SIG-M5 (cell line): ENCODE measurements around the gene TBC1D24.
A peak's percentile ranks its signal among the peaks of the same experiment; 100 is the strongest.

Source experiments
- DNase-seq: peaks from one replicate; lab custom pipeline; 2025; lab: John Stamatoyannopoulos, UW

The TBC1D24 gene

GRCh38 chr16:2517954-2518605, 43.2 kb downstream of the TBC1D24 start:
- no peak for DNase-seq

- no peak for DNase-seq
Measured at GRCh38 chr16:2518823-2519710, 44.1 kb downstream of the TBC1D24 start.

GRCh38 chr16:2519711-2520080, 44.8 kb downstream of the TBC1D24 start:
- DNase-seq, result no peak

DNA sequence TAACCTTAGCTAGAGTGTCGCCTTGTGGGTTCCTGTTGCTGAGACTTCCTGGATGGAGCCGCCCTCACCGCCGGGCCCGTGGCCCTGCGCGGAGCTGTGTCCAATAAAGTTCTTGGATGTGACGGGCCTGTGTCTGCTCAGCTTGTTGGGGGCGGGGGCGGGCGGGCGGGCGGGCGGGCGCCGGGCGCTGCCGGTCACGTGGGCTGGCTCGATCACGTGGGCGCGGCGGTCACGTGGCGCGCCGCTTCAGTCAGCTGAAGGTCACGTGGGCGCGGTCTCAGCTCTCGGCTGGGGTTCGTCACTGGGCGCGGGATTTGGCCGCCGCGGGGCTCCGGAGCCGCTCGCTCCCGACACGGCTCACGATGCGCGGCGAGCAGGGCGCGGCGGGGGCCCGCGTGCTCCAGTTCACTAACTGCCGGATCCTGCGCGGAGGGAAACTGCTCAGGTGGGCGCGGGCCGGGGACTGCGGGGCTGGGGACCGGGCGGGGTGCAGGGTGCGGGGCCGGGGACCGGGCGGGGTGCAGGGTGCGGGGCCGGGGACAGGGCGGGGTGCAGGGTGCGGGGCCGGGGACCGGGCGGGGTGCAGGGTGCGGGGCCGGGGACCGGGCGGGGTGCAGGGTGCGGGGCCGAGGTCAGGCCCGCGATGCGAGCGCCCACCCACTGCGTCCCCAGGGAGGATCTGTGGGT, 45.3 kb downstream of the TBC1D24 start, which contains the start of gene AMDHD2:
Gene AMDHD2, plus strand, starts transcription at position 275 of the 687 bp plus-strand sequence. Its CDS starts 88 bp downstream, at position 363.
- DNase-seq, result peak; percentile 65

- no peak for DNase-seq
Measured at GRCh38 chr16:2520784-2521531, 46.0 kb downstream of the TBC1D24 start.

DNA sequence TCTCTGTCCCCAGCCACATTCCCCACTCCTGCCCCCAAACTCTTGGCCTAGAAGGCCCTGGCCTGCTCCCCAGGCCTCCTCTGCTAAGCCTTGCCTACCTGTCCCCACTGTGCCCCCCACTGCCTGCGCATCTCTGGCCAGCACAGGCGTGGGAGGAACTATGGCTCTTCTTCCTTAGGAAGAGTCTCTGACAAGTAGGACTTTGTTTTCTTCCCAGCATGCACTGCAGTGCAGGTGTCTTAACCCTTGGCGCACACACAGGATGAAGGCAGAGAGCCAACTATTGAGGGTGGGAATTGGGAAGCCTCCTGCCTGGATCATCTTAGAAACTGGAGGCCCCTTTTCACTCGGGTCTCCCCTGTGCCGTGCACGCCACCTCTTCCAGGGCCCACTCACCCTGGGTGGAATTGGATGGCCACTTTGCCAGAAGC, 48.9 kb downstream of the TBC1D24 start:
- no peak for DNase-seq

DNA sequence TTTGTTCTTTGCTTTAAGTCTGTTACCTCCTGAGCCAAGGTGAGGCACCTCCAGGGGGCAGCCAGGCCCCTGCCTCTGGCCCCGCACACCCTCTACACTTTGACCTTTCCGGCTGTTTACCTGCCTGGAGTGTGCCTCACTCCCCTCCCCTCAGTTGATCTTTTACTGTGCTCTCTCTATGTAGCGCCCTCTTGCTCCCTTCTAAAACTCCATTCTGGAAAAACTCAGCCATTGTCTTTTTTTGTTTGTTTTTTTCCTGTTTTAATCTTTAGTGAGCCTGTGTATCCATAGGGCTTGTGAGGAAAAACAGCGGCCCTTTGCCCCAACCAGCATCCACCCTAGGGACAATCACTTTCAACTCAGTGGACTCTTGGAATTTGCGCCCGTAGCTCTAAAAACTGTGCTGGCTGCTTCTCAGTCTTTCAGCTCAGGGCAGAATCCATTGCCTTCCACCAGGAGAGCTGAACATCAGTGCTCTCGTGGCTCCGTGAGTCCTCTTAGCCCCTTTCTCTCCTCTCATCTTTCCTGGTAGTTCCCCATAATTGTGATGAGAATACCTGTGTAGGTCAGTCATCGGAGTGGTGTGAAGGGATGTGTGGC, 49.5 kb downstream of the TBC1D24 start:
- DNase-seq, result no peak

GRCh38 chr16:2526135-2526534, 51.2 kb downstream of the TBC1D24 start:
- no peak for DNase-seq

- DNase-seq, result no peak
Measured at GRCh38 chr16:2527071-2527783, 52.3 kb downstream of the TBC1D24 start.

- no peak for DNase-seq
Measured at GRCh38 chr16:2527784-2528100, 52.8 kb downstream of the TBC1D24 start.

DNA sequence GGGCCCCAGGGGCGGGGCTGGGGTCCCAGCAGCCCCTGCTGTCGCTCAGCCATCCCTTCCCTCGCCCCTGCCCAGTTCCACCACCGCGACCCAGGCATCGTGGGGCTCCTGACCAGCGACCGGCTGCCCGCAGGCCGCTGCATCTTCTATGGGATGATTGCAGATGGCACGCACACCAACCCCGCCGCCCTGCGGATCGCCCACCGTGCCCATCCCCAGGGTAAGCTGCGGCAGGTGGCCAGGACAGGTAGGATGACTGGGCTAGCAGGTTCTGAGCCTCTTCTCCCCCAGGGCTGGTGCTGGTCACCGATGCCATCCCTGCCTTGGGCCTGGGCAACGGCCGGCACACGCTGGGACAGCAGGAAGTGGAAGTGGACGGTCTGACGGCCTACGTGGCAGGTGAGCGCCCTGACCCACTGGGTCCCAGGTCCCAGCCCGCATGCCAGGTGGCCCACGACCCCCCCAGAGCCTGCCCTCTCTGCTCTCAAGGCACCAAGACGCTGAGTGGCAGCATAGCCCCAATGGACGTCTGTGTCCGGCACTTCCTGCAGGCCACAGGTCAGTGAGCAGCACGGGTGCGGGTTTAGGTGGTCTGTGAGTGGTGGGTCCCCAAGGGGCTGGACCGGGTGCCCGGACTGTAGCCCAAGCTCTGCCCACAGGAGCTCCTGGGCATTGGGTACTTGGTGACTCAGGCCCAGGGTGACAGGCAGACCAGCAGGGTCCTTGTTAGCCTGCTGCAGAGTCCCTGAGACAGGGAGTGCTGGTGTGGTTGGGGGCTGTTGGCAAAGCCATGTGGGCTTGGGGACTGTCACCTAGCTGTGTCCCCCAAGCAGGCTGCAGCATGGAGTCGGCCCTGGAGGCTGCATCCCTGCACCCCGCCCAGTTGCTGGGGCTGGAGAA, 53.5 kb downstream of the TBC1D24 start:
- DNase-seq, result no peak

GRCh38 chr16:2529061-2529931, 54.4 kb downstream of the TBC1D24 start:
- no peak for DNase-seq

GRCh38 chr16:2529961-2530628, 55.2 kb downstream of the TBC1D24 start:
- DNase-seq, result no peak

DNA sequence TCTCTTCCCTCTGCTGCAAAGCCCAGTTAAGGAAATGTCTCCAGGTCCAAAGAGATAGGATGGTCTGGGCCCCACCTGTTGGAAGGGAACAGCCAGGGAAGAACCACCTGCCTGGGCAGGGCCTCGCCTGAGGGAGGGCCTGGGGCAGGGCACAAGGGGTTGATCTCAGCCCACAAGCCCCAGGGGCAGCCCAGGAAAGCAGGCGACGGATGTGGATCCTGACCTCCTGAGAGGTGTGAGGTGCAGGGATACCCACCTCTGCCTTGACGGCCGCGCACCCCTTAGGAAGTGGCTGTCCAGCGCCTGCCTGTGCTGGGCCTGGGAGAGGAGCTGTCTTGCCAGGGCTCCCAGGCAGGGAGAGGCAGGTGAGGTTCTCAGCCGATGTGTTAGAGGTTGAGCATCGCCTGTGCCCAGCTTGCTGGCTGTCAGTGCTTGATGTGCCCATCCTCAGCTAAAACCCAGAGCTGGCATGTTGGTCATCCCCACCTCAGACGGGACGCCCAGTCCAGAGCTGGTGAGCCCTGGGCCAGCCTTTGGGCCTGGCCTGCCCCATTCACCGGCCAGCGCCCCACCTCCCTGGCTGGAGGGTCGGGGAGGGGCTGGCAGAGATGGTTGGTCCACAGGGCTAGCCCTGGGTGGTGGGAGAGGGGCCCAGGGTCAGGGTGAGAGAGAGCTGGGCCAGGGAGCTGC, 55.8 kb downstream of the TBC1D24 start:
- no peak for DNase-seq

GRCh38 chr16:2531371-2531695, 56.4 kb downstream of the TBC1D24 start, which contains the start of gene CEMP1:
TSS of gene CEMP1 (minus strand) at chr16:2531408. CDS start at chr16:2531073, 335 bp downstream.
- no peak for DNase-seq

GRCh38 chr16:2531696-2532493, 57.0 kb downstream of the TBC1D24 start:
- DNase-seq, result peak; percentile 47
